Astrocyte (in vitro differentiated cells and primary cell): Measurements from ENCODE around the gene CABP4. TPM values are rescaled to one million over a fixed set of nuclear protein-coding genes. Genes with fewer than 3 reads are reported as not detected.

Experiments used
- DNase-seq: peaks from one replicate; pipeline ENCODE4 v3.0.0-alpha.2; 2010; ENCODE audit warnings: low read depth
- FAIRE-seq: peaks from 2 replicates; lab custom pipeline; 2011; peaks lifted over from hg19 to GRCh38; lab: Jason Lieb, UNC
- H2AFZ ChIP-seq: 2 replicates; pipeline ENCODE4 v1.6.0; 2012; ENCODE audit warnings: low read depth, low read length, inconsistent platforms
- H3K27ac ChIP-seq: 2 replicates; pipeline ENCODE4 v1.5.1; 2011; ENCODE audit warnings: low read depth, low read length, inconsistent platforms
- H3K27me3 ChIP-seq: 2 replicates; pipeline ENCODE4 v1.6.0; 2011; ENCODE audit warnings: low read length, inconsistent platforms; ENCODE audit not compliant: insufficient read depth
- H3K36me3 ChIP-seq: 2 replicates; pipeline ENCODE4 v1.5.1; 2011; ENCODE audit warnings: low read length, inconsistent platforms; ENCODE audit not compliant: insufficient read depth
- H3K4me1 ChIP-seq: 2 replicates; pipeline ENCODE4 v1.5.1; 2011; ENCODE audit warnings: low read length, inconsistent platforms; ENCODE audit not compliant: insufficient read depth
- H3K4me2 ChIP-seq: 2 replicates; pipeline ENCODE4 v1.6.0; 2012; ENCODE audit warnings: low read length, inconsistent platforms
- H3K4me3 ChIP-seq: 2 replicates; pipeline ENCODE4 v1.5.1; 2011; ENCODE audit warnings: low read depth, mild to moderate bottlenecking, low read length, inconsistent platforms; ENCODE audit not compliant: insufficient read depth
- H3K79me2 ChIP-seq: 2 replicates; pipeline ENCODE4 v1.6.0; 2012; ENCODE audit warnings: mild to moderate bottlenecking, low read length, inconsistent platforms; ENCODE audit not compliant: insufficient read depth
- H3K9ac ChIP-seq: 2 replicates; pipeline ENCODE4 v1.6.0; 2012; ENCODE audit warnings: mild to moderate bottlenecking, low read length, inconsistent platforms
- H3K9me3 ChIP-seq: 2 replicates; pipeline ENCODE4 v1.5.1; 2012; ENCODE audit warnings: low read depth, mild to moderate bottlenecking, low read length, inconsistent platforms; ENCODE audit not compliant: insufficient read depth
- H4K20me1 ChIP-seq: 2 replicates; pipeline ENCODE4 v1.6.0; 2012; ENCODE audit warnings: low read length, inconsistent platforms; ENCODE audit not compliant: insufficient read depth
- H3K27ac Mint-ChIP-seq: one replicate; pipeline ENCODE4 v1.8.0; 2021; ENCODE audit warnings: mild to moderate bottlenecking, mixed read lengths; ENCODE audit not compliant: unreplicated experiment
- H3K27me3 Mint-ChIP-seq: one replicate; pipeline ENCODE4 v1.8.0; 2021; ENCODE audit warnings: low read depth, mixed read lengths; ENCODE audit not compliant: unreplicated experiment
- H3K36me3 Mint-ChIP-seq: one replicate; pipeline ENCODE4 v1.8.0; 2021; ENCODE audit warnings: low read depth, mixed read lengths; ENCODE audit not compliant: unreplicated experiment
- H3K4me1 Mint-ChIP-seq: one replicate; pipeline ENCODE4 v1.8.0; 2021; ENCODE audit warnings: low read depth, mixed read lengths; ENCODE audit not compliant: unreplicated experiment
- H3K4me3 Mint-ChIP-seq: one replicate; pipeline ENCODE4 v1.8.0; 2021; ENCODE audit warnings: mild to moderate bottlenecking, moderate library complexity, mixed read lengths; ENCODE audit not compliant: unreplicated experiment
- H3K9me3 Mint-ChIP-seq: one replicate; pipeline ENCODE4 v1.8.0; 2021; ENCODE audit warnings: mild to moderate bottlenecking, mixed read lengths; ENCODE audit not compliant: unreplicated experiment
- EZH2 ChIP-seq: IDR thresholded peaks from 2 replicates; pipeline ENCODE4 v1.6.1; 2012; ENCODE audit warnings: mild to moderate bottlenecking, low read length, inconsistent platforms; ENCODE audit not compliant: insufficient read depth
- total RNA-seq: library from RNA; stranded (reverse); gene quantifications from 2 replicates; pipeline ENCODE4 v1.2.1, GENCODE V29; 2021
- TF ChIP-seq, protein P1 (sequence below): IDR thresholded peaks from 2 replicates; pipeline ENCODE4 v1.5.1; 2011; ENCODE audit warnings: low read depth, mild to moderate bottlenecking, inconsistent platforms, low read length, moderate library complexity; ENCODE audit not compliant: insufficient read depth

The CABP4 gene
- total RNA-seq, 1 donor from 2014 or later = not detected

DNA sequence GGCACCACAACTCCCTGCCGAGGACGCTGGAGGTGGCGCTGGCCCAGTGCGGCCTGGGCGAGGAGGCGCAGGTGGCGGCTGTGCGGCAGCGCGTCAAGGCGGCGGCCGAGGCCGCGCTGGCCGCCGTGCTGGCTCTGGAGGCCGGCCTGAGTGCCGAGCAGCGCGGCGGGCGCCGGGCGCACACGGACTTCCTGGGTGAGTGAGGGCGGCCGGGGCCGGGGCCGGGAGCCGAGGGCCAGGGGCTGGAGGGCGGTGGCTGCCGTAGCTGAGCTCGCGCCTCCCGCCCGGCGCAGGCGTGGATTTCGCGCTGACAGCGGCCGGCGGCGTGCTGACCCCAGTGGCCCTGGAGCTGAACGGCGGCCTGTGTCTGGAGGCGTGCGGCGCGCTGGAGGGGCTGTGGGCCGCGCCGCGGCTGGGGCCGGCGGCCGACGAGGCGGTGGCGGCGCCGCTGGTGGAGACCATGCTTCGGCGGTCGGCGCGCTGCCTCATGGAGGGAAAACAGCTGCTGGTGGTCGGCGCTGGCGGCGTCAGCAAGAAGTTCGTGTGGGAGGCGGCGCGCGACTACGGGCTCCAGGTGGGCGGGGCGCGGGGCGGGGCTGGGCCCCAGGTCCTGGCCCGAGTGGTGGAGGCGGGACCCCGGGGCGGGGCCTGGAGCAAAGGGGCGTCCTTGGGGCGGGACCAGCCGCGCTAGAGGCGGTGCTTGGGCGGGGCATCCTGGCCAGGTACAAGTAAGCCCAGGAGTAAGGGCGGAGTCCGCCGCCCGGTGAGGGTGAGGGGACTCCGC, 34.3 kb upstream of the CABP4 start:
- peak overlapping the region; percentile 92 for H2AFZ ChIP-seq
- no peaks in the 10 kb centered on the region for H3K36me3 ChIP-seq
- H3K4me3 ChIP-seq = peak overlapping the region; percentile 65
- peak overlapping the region; percentile 94 for H3K4me2 ChIP-seq
- peaks cover 2% of the 10 kb centered on the region for H3K36me3 Mint-ChIP-seq
- FAIRE-seq = no peak
- peak overlapping the region; percentile 74 for H3K9ac ChIP-seq
- DNase-seq = peak; percentile 67
- no peaks in the 10 kb centered on the region for H3K27me3 ChIP-seq
- peak overlapping the region; percentile 53 for H3K27ac ChIP-seq
- H3K4me3 Mint-ChIP-seq = peak overlapping the region; percentile 73
- no peaks in the 10 kb centered on the region for H3K9me3 Mint-ChIP-seq
- H3K27ac Mint-ChIP-seq = no peak overlapping the region
- peaks cover 20% of the 10 kb centered on the region for H3K27me3 Mint-ChIP-seq
- peaks cover 8% of the 10 kb centered on the region for H3K4me1 ChIP-seq
- TF ChIP-seq EZH2 = no peak
- TF ChIP-seq, protein P1, sequence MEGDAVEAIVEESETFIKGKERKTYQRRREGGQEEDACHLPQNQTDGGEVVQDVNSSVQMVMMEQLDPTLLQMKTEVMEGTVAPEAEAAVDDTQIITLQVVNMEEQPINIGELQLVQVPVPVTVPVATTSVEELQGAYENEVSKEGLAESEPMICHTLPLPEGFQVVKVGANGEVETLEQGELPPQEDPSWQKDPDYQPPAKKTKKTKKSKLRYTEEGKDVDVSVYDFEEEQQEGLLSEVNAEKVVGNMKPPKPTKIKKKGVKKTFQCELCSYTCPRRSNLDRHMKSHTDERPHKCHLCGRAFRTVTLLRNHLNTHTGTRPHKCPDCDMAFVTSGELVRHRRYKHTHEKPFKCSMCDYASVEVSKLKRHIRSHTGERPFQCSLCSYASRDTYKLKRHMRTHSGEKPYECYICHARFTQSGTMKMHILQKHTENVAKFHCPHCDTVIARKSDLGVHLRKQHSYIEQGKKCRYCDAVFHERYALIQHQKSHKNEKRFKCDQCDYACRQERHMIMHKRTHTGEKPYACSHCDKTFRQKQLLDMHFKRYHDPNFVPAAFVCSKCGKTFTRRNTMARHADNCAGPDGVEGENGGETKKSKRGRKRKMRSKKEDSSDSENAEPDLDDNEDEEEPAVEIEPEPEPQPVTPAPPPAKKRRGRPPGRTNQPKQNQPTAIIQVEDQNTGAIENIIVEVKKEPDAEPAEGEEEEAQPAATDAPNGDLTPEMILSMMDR = no peak
- no peaks in the 10 kb centered on the region for H3K79me2 ChIP-seq
- no peaks in the 10 kb centered on the region for H3K9me3 ChIP-seq
- no peaks in the 10 kb centered on the region for H4K20me1 ChIP-seq
- H3K4me1 Mint-ChIP-seq = peaks cover 1% of the 10 kb centered on the region

DNA sequence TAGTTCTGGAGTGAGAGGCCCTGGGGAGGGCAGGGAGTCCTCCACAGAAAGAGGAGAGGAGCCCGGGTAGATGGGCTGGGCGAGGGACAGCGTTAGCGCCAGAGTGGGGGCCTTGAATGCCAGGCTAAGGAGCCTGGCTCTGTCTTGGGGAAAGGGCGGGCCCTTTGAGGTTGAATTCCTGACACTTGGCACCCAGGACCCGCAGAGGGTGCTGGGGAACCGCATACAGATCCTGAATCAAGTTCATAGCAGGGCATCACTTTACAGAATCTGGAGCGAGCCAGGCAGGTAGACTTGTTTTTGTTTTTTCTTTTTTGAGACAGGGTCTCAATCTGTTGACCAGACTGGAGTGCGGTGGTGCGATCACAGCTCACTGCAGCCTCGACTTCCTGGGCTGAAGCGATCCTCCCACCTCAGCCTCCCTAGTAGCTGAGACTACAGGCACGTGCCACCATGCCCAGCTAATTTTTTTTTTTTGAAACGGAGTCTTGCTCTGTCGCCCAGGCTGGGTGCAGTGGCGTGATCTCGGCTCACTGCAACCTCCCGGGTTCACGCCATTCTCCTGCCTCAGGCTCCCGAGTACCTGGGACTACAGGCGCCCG, 33.6 kb upstream of the CABP4 start:
- Mint-ChIP-seq H3K4me3 (peak overlapping the region; percentile 73), H3K4me1 (peaks cover under 1% of the 10 kb centered on the region), H3K9me3 (no peaks in the 10 kb centered on the region), H3K27me3 (peaks cover 13% of the 10 kb centered on the region), H3K27ac (peak overlapping the region; percentile 34), H3K36me3 (peaks cover 2% of the 10 kb centered on the region)
- H3K4me2 ChIP-seq = peak overlapping the region; percentile 94
- H3K36me3 ChIP-seq = no peaks in the 10 kb centered on the region
- no peak overlapping the region for H3K27ac ChIP-seq
- H3K4me1 ChIP-seq = peaks cover 8% of the 10 kb centered on the region
- H4K20me1 ChIP-seq = no peaks in the 10 kb centered on the region
- no peaks in the 10 kb centered on the region for H3K27me3 ChIP-seq
- peak overlapping the region; percentile 11 for H3K4me3 ChIP-seq
- FAIRE-seq (no peak), DNase-seq (no peak)
- no peak overlapping the region for H3K9ac ChIP-seq
- no peak for TF ChIP-seq EZH2
- TF ChIP-seq, protein P1 = no peak
- no peaks in the 10 kb centered on the region for H3K79me2 ChIP-seq
- H2AFZ ChIP-seq = peak overlapping the region; percentile 54
- H3K9me3 ChIP-seq = no peaks in the 10 kb centered on the region
